HG02588 (cell line): ENCODE measurements around the gene SENP1.

Source experiments
- ATAC-seq: cut with Tn5 transposase; IDR thresholded peaks from one replicate; pipeline ENCODE4 v1.9.1; 2021; ENCODE audit warnings: mild to moderate bottlenecking, moderate library complexity; ENCODE audit not compliant: unreplicated experiment

The SENP1 gene

DNA sequence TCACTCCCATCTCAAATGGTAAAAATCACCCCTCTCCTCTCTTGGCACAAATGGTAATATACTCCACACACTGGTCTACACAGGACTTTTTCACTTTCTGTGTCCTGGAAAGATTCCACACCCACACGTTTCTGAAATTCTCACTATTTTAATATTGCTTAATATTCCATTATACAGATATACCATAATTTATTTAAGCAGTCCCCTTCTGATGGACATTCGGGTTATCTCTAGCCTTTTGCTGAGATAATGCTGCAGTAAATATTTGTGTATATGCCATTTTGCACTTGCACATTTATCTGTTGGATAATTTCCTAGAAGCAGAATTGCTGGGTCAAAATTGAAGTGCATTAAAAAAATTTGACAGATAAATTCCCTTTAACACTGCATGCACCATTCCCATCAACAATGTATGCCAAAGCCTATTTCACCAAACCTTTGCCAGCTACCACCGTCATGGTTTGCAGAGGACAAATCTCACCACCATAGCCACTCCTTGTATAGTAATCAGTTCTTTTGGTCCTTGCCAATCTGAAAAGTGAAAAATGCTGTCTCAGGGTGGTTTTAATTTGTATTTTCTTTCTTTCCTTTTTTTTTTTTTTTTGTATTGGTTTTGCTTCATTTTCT is 86.1 kb downstream of the SENP1 start:
- no peak for ATAC-seq

GRCh38 chr12:48018618-48018995 is 87.3 kb downstream of the SENP1 start:
- no peak for ATAC-seq

DNA sequence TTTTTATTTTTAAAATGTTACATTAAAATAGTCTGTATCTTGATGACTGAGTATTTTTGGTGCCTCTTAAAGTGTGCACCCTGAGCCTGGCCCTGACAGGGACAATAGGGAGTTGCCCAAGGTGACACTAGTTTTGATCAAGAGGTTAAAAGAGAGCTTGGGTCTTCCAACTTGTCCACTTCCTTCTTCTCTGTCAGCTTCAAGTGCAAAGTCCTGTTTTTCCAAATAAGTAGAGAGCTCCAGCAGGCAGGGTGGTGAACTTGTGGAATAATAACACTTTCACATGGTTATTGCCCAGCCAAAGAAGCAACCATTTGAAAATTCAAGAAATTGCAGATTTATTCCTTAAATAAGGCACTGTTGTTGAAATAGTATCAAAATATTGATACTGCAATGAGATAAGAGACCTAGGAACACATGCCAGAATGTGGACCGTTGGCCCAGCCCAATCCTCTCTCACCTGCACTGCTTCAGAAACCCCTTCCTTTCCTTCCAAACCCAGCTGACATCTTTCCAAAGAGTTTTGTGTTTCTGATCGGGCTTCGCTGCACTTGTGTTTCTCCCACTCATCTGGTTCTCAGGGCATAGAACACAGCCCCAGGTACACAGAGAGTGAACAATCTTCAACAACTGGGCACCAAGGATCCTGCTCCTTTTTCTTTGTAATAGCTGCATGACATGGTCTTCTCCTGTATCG is 87.8 kb downstream of the SENP1 start:
- no peak for ATAC-seq

- ATAC-seq: no peak
These were observed 88.4 kb downstream of the SENP1 start for GRCh38 chr12:48017496-48017895.

DNA sequence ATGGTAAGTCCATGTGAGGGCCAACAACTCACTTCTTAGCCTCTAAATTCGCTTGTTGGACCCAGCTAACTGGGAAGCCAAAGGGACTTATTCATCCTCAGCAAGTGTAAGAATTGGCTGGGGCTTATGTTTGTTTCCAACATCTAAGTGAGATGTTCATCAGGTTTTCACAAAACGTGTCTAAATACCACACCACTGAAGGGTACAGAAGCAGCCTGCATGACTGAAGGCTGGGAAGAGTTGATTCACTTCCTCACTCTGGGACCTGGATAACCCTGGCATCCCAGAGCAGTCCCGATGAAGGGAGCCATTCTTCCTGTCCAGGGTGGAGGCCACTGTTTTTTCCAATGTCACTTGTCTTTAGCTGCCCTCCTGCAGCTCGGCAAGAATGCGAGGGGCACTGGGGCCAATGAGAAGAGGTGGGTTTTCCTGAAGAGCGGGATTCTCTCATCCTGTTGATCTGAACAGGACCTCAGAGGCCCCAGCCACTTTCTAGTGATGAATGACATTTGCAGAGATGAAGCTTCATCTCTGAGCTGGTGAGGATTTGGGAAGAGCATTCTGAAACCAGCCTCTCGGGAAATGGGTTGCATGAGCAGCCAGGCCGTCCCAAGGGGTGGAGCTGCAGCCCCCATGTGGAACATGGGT is 89.4 kb downstream of the SENP1 start:
- ATAC-seq: no peak

DNA sequence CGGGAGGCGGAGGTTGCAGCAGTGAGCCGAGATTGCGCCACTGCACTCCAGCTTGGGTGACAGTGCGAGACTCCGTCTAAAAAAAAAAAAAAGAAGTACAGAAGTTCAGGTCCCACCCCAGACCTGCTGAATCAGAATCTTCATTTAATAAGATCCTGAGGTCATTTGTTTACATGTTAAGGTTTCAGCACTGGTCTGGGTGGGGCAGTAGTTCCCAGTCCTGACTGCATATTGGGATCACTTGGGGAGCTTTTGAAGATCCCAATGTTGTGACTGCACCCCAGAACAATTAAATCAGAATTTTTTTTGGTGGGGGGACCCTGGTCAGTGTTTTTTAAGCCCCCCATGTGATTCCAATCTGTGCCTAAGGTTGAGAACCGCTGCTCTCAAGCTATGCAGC is 89.9 kb downstream of the SENP1 start:
- ATAC-seq: no peak

DNA sequence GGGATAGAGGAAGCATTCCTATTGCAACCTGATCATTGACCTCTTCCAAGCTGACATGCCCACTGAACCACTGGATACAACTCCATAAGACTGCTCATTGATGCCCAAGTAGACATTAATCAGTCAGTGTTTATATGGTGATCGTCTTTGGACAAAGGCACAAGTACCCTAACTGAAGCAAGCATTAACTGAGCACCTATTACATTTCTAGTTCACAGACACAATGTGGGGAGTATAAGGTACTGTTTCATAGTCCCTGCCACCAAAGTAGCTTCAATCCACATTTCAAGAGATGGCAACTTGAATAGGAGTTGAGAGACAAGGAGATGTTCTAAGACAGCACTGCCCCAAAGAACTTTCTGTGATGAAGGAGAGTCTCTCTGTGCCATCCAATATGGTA is 90.8 kb downstream of the SENP1 start:
- no peak for ATAC-seq

DNA sequence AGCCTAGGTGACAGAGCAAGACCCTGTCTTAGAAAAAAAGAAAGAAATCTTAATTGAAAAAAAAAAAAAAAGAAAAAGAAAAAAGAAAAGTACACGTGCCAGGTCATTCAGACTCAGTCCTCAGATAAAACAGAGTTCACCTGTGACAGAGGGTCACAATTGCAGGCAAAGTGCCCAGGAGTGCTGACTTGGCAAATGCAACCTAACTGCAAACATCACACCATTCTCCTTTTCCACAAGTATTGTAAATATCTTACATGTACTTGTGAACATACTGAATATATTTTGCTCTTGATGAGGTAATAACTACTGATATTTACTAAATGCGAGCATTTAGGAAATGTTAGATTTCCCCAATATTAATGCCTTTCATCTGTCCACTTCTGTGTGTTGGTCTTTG is 92.6 kb downstream of the SENP1 start:
- ATAC-seq: no peak

GRCh38 chr12:48012070-48012469 is 93.8 kb downstream of the SENP1 start:
- ATAC-seq: no peak

DNA sequence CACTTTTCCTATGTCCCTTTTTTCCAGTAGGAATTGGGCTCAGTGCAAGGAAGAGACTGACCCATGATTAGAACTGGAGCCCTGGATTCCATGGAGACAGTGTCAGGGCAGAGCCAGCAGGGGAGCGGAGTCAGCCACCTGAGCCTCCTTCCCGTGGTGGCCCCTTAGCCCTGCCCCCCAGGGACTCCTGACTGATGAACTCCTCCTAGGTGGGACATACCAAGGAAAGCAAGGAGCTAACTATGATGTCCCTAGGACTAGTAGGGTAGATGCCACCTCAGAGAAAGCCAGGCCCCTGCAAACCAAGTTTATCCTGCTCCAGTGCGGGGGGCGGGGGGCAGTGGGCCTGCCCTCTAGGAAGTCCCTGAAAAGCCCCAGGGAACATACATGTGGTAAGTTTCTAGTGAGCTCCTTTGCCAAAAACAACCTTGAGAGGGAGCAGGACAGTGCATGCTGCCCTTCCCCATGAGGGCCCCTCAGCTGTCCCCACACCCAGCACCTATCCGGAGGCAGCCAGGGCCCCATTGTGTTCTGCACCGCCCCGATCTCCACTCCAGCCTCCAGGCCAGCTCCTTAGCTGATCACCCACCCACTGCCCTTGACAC is 95.4 kb downstream of the SENP1 start:
- ATAC-seq: no peak

DNA sequence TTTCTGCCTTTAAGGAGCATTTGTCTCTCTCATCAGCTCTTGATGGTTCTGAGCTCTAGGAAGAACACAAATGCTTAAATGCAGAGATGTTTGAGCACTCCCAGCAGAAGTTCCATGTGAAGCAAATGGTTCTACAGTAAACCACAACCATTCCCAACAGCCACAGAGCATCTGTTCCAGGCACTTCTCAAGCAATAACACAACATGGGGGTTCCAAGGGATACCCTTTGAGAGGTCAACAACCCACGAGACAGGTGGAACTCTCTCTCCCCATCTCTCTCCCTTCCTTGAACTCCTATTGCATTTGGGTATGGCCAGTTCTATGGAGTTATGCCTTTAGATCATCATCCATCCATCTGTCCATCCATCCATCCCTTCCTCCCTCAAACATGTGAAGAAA is 96.4 kb downstream of the SENP1 start:
- ATAC-seq: no peak

GRCh38 chr12:48008950-48009349 is 96.9 kb downstream of the SENP1 start:
- ATAC-seq: no peak

- no peak for ATAC-seq
These were observed 97.5 kb downstream of the SENP1 start for GRCh38 chr12:48008349-48008748.

GRCh38 chr12:48007206-48007605 is 98.7 kb downstream of the SENP1 start:
- no peak for ATAC-seq

DNA sequence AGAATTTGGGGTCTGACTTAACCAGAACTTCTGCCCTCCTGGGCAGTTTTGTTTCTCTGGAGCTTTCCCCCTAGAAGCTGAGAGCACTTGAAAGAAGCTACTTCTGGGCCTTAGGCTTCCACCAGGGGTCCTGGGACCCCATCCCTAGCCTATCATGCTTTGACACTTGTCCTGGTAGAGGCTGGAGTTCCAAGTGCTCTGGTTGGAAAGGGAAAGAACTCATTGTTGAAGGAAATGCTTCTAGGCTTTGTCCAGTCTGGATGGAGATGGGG is 100.2 kb downstream of the SENP1 start:
- ATAC-seq: no peak

GRCh38 chr12:48005001-48005749 is 100.7 kb downstream of the SENP1 start:
- no peak for ATAC-seq

DNA sequence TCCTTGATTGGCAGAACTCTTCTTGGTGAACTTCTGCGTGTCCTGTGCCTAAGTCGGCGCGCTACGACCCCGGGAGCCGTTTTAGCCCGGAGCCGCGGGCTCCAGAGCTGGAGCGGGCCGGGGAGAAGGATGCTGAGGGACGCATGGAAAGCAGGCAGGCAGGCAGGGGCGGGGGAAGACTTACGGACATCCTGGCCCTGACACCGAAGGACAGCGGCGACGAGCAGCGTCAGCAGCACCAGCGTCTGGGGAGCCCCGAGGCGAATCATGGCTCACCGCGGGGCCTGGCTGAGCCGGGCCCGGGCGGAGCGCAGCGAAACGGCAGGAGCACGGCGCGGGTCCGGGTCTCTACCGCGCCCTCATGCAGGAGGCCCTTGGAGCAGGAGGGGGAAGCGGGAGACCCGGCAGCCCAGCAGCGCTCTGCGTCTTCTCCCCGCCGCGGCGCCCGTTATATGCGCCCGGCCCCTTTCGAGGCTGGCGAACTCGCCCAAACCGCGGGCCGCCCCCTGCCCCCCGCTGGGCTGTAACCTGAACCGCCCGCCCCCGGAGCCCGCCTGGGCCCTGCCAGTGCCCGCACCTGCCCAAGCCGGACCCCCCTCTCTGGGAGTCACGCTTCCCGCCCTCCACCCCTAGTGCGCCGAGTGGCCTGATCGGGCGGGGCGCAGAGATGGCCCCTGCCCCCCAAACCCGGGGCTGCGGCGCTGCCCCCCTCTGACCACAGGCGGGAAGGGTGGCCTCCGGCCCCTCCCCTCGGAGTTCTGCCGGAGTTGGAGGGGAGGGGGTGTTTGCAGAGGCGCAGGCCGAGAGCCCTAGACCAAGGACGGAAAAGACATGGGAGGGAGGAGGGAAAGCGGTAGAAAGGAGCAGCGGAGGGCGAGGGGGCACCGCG is 101.6 kb downstream of the SENP1 start, which contains the start of gene COL2A1:
COL2A1 (minus strand) TSS at position 424 of the 889 bp plus-strand sequence; CDS start at position 269, 155 bp downstream.
- ATAC-seq: no peak

DNA sequence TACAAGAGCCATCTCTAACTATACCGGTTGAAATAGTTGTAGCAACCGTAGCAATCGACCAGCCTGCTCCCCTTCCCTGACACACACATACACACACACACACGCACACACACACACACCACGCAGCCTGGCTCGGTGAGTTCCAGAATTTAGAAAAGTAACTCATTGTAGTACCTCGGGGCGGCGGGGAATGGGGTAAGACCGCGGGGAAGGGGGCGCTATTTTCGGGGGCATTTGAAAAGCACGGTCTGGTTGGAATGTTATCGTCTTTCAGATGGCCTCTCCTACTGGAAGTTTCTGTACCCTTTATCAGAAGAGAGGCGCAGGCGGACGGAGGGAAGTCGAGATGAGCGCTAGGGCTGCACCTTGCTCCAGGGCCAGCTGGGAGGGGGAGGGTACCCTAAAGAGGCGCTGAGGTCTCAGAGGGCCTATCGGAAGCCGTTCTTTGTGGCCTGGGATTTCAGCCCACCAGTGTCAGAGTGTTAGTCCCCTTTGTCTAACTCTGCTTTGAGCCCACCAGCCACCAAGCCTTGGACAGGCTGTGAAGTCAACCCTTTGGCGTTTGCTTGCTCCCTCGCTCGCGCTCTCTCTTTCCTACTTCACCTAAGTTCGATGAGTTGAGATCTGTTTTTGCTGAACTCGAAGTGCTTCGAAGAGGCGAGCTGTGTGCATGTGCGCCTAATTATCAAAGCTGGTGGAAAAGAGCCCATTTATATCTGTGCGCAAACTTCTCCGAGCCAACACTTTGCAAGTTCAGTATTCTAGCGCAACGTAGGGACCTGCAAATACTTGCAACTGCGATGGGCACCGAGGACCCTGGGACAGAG is 102.4 kb downstream of the SENP1 start:
- no peak for ATAC-seq

DNA sequence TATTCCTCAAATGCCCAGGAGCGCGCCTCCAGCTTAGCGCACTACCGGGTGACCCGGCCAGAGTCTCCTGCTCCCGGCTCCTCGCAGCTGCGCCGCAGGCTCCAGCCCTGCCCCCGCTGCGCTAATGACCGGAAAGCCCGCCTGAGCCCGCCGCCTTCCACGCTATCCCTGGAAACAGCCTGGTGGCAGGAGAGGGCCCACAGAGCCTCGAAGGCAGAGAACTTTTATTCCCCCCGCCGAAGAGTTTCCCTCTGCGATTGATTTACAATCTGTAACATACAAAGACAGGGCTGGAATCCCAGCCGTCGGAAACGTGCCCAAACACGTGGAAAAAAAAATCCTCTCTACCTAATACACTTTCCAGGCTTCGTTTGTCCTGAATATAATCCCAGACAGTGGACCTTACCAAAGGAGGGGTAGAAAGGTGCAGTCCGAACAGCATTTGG is 103.1 kb downstream of the SENP1 start:
- no peak for ATAC-seq

DNA sequence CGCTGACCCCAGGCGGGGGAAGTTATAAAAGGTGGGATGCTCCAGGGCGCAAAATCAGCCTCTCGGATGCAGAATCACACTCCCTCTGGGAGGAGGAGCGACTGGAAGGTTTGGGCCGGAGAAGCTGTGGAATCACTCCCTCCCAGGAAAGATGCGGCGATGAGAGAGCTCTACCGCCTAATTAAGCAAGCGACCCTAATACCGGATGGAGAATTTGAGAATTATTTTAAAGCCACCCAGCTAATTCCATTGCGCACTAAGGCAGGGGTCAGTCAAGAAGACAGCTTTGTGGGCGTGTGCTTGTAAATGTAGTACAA is 103.5 kb downstream of the SENP1 start:
- no peak for ATAC-seq
